ENCODE data around the gene MRPL11.

- TF ChIP-seq EZH2 (IDR thresholded peaks at IDR 0.05; ENCODE audit: insufficient read depth, poor library complexity, severe bottlenecking), result no peak
- no peak for TF ChIP-seq EZH2phosphoT487 (IDR thresholded peaks at IDR 0.05; ENCODE audit: insufficient read depth, low read depth)
Observed at GRCh38 chr11:66457826-66458225, 19.2 kb upstream of the MRPL11 start.
